CMK (cell line): ENCODE data around the gene CTBP1.
"Not testable (repeated sequence)": the region's sequence is repeated elsewhere in the genome, so short reads cannot be mapped to it uniquely, and the experiment has no call there.

Source experiments
- DNase-seq: peaks from one replicate; pipeline ENCODE4 v3.0.0-alpha.2; 2010; ENCODE audit warnings: low read depth

CTBP1 gene

GRCh38 chr4:1237981-1238675 lies 10.8 kb downstream of the CTBP1 start:
- no peak for DNase-seq

- DNase-seq, result not testable (repeated sequence)
Measured at GRCh38 chr4:1237261-1237660, 11.7 kb downstream of the CTBP1 start.

GRCh38 chr4:1236836-1237235 lies 12.1 kb downstream of the CTBP1 start:
- not testable (repeated sequence) for DNase-seq

- no peak for DNase-seq
Measured at GRCh38 chr4:1236103-1236641, 12.8 kb downstream of the CTBP1 start.

GRCh38 chr4:1235381-1236102 lies 13.4 kb downstream of the CTBP1 start:
- DNase-seq, result no peak

- DNase-seq, result no peak
Measured at GRCh38 chr4:1234811-1235292, 14.1 kb downstream of the CTBP1 start.

- no peak for DNase-seq
Measured at GRCh38 chr4:1234309-1234695, 14.6 kb downstream of the CTBP1 start.

GRCh38 chr4:1233641-1234308 lies 15.2 kb downstream of the CTBP1 start:
- DNase-seq, result no peak

GRCh38 chr4:1232661-1233621 lies 16.0 kb downstream of the CTBP1 start:
- DNase-seq, result no peak

- no peak for DNase-seq
Measured at GRCh38 chr4:1231637-1232360, 17.1 kb downstream of the CTBP1 start.

GRCh38 chr4:1230971-1231636 lies 17.8 kb downstream of the CTBP1 start:
- no peak for DNase-seq

GRCh38 chr4:1230316-1230715 lies 18.6 kb downstream of the CTBP1 start:
- no peak for DNase-seq

GRCh38 chr4:1229117-1229849 lies 19.6 kb downstream of the CTBP1 start:
- no peak for DNase-seq

- no peak for DNase-seq
Measured at GRCh38 chr4:1227816-1228215, 21.1 kb downstream of the CTBP1 start.

GRCh38 chr4:1226598-1226997 lies 22.3 kb downstream of the CTBP1 start:
- DNase-seq, result no peak

- DNase-seq, result no peak
Measured at GRCh38 chr4:1226144-1226481, 22.8 kb downstream of the CTBP1 start.

- no peak for DNase-seq
Measured at GRCh38 chr4:1225272-1226143, 23.4 kb downstream of the CTBP1 start.
